T-helper 2 cell (primary cell): ENCODE data around the gene TFPT.

Experiments
- DNase-seq, 5 experiments: peaks; one replicate each; pipeline versions ENCODE4 v3.0.0 to v3.0.0-alpha.2; 2012 to 2022

TFPT gene

DNA sequence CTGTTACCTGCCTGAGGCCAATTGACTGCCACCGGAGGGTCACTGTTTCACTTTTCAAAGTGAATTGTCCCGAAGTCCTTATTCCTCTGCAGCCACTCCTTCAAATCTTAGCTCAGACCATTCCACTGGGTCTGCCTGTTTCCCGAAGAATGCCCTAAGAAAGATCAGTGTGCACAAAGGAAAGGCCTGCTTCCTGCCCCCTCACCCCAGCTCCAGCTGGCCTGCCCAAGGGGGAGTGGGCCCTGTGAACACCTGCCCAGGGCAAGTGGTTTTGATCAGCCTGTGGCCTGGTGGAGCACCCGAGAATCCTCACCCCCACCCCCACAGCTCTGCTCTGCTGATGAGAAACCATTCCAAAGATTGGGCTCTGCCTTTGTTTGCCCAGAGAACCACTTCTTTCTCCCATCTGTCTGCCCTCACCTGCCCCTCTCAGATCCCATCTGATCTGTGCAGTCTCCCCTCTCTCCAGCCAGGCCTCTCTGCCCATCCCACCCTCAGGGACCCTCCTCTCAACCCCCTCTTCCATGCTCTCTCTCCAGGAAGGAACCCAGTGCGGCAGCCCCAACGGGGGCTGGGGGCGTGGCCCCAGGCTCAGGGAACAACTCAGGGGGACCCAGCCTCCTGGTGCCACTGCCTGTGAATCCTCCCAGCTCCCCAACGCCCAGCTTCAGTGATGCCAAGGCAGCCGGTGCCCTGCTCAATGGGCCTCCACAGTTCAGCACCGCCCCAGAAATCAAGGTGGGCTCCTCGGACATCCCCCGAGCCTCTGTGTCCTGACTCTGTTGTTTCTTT is 33.8 kb upstream of the TFPT start:
- DNase-seq, result no peak

DNA sequence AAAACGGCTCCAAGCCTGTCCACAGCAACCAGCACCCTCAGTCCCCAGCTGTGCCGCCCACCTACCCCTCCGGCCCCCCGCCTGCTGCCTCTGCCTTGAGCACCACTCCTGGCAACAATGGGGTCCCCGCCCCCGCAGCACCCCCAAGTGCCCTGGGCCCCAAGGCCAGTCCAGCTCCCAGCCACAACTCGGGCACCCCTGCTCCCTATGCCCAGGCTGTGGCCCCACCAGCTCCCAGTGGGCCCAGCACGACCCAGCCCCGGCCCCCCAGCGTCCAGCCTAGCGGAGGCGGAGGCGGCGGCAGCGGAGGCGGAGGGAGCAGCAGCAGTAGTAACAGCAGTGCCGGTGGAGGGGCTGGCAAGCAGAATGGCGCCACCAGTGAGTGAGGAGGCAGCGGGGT is 32.7 kb upstream of the TFPT start:
- DNase-seq, result no peak

DNA sequence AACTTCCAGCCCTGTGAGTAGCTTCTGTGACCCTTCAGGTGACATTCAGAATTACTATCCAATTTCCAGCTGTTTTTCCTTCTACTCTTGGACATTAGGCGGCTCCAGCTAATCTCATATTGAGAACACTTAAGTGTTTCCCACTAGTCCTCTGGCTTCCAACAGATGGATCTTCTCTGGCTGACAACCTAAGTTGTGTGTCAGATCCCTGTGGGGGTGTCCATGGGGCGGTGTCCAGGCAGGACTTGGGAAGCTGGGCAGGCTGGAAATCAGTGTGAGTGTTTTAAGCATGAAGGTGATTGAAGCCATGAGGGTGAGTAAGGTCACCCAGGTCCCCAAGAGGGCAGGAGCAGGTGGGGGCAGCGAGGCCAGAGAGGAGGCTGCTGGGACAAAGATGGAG is 32.2 kb upstream of the TFPT start:
- no peak for DNase-seq

DNA sequence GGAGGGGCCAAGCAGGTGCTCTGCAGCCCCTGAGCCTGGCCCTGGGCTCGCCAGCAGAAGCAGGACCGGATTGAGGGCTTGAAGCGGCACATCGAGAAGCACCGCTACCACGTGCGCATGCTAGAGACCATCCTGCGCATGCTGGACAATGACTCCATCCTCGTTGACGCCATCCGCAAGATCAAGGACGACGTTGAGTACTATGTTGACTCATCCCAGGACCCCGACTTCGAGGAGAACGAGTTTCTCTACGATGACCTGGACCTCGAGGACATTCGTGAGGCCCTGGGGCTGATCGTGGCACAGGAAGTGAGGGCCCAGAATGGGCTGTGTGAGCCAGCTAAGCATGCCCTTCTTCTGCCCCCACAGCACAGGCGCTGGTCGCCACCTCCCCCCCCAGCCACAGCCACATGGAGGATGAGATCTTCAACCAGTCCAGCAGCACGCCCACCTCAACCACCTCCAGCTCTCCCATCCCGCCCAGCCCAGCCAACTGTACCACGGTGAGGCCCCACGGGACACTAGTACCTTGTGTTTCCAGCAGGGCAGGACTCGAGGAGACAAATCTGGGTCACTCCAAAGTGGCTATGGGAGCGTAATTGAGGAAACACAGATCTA is 30.2 kb upstream of the TFPT start:
- no peak for DNase-seq

DNA sequence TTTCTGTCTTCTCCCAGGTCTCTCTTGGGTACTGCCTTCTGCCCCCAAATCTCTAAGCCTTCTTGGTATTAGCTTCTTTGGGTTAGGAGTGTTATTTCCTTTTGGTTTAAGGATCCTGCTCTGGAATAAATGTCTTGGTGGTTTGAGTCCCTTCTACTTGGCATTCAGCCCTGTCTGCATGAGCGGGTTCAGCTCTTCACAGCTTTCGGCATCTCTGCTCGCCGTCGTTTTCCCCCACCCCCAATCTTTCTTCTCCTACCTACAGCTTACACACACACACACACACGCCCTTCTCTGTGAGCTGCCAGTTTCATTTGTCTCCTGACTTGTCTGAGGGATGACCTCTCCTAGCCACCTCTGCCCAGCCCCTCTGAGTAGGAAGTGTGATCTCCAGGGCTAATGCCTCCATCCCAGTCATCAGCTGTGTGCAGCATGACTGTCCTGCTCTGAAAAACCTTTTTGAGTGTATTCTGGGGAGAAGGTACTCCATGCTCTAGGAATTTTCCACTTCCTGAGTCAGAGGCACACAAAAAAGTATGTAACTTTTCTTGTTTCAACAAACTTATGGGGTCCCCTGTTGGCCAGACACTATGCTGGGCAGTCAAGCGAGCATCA is 26.8 kb upstream of the TFPT start:
- no peak for DNase-seq

DNA sequence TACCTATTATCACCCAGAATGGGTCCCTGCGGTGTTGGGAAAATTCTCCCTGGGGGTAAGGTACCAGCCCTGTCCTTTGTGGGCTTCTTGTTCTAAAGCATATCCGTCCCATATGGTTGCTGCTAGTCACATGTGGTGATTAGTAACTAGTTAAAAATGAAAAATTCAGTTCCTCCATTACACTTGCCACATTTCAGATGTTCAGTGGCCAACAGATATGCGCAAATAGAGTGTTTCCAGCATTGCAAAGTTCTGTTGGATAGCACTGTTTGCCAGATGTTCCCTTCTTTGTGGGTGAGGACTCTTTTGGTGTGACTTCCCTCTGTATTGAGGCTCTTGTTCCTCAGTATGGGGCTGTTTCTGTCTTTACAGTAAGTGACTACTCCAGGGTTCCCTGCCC is 25.9 kb upstream of the TFPT start:
- no peak for DNase-seq

DNA sequence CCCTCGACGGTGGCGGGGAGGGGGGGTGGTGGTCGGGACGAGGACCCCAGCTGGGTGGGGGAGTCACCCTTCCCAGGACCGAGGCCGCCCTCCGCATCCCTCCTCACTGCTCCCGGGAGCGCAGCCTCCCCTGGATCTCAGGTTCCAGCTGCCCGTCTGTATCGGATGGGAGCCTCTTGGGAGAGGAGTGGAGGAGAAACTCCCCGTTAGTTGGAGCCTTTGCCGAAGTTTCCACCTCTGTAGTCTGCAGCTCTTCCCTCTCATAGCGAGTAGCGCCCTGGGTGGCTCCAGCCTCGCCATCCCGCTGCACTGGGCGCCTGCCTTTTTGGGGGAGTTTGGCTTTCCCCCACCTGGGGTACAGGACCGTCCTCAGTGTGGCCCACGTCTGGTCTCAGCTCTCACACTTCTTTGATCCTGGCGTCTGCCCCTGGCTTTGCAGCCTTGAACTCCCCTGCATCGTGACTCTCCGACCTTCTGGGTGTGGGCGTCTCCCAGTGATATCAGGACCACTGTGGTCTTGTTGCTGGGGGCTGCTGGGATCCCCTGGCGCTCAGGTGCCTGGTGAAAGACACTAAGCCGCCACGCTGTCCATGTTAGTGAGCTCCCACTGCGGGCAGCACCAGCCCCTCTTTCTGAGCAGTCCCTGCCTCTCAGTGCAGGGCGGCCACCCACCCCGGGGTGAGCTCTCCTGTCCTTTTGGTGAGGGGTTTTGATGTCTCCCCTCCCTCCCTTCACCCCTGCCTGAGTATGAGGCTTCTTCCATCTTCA is 23.2 kb upstream of the TFPT start:
- peak in 2 of 5 experiments; percentile 28 for DNase-seq

DNA sequence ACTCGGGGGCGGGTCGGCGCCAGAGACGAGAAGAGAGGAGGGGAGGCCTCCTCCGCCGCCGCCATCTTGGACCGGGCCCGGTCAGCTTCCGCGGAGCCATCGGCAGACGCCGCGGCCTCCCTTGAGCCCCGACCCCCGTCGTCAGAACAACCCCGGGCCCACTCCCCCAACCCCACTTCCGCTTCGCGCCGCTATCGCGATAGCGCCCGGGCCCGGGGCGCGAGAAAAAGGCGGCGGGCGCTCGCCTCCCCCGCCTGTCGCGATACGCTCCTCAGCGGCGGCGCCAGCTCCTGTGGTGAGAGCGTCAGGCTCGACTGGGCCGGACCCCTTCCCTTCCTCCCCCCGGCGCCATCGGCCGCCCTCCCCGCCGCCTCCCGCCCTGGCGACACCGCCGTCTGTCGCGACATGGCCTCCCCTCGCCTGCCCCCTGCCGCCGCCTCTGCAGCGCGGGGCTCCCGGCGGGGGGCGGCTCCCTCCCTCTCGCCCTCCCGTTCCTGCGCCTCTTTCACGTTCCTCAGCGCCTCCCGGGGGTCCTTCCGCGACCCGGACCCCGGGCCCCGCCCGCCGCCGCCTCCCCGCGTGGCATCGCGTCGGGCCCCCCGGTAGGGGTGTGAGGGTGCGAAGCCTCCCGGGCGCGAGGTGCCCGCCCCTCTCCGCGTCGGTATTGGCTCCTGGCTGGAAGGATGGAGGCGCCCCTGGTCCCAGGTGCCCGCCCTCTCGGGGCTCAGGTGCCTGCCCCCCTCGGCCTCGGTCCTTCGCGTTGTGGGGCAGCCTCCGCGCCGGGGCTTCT is 22.4 kb upstream of the TFPT start, which contains the start of gene CNOT3:
CNOT3 (plus strand) TSS at position 64 of the 790 bp plus-strand sequence. CDS start 5,217 bp downstream, outside the sequence.
- DNase-seq, result peak in 4 of 5 experiments; percentile 17 to 55 (median 42)

DNA sequence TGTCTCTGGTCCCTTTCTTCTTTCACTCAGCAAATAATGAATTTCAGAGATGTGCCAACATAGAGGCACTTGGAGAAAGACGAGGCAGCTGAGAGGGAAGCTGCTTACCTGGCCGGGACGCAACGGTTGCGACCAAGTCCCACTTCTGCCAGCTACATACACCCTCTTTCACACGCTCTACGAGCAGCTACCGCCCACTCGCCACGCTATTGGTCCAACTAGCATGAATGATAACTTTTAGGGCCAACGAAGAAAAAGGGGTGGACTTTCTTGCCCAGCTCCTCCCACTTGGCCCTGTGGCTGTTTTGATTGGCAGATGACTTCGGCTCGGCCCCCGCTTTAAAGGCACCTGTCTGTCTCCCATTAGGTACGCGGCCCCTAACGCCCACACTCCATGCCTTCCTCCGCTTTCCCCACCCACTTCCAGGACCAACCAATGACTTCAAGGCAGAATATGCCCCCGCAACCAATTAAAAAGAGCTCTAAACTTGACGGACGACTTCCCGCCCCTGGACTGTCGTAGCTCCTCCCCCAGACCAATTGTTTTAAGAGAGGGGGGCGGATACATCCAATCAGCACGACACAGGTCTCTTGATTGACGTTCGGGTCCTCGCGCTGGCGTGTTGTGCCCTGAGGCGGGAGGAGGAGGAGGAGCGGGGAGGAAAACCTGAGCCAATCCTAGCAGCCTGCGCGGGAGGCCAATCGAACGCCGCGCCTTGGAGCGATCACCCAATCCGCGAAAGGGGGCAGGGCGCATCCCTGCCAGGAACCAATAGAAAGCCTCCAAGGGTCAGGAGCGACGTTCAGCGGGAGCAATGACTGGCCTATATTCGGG is 21.6 kb upstream of the TFPT start:
- DNase-seq, result peak; percentile 96 to 100 (median 99)

DNA sequence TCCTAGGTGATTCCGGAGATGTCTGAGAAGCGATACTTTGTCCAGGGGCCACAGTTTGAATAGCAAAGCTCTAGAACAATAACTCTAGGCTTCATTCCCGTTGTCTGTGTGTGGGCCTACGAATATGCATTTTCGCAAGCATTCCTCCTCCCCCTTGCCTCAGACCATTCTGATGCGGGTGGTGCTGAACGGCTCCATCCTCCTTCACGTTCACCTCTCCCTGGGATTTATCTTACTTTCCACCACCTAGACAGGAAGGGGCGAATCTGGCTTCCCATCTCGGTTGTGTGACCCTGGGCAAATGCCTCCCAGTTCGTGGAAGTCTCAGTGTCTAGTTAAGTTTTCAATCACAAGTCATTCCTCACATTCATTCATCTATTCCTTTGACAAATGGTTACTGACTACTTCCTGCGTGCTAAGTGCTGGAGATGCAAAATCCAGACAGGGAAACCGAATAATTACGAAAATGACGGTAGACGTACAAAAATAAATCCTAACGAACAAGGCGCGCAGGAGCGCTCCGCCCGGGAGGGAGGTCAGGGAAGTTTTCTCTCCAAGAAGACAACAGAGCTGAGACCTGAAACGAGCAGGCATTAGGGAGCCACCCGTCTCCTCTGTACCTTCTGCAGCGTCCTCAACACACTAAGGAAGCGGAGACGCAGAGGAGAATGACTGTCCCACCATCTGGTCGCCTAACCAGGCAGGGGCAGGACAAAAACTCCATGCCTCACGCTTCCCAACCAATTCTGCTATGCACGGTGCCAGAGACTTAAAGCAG is 20.8 kb upstream of the TFPT start:
- DNase-seq, result no peak

DNA sequence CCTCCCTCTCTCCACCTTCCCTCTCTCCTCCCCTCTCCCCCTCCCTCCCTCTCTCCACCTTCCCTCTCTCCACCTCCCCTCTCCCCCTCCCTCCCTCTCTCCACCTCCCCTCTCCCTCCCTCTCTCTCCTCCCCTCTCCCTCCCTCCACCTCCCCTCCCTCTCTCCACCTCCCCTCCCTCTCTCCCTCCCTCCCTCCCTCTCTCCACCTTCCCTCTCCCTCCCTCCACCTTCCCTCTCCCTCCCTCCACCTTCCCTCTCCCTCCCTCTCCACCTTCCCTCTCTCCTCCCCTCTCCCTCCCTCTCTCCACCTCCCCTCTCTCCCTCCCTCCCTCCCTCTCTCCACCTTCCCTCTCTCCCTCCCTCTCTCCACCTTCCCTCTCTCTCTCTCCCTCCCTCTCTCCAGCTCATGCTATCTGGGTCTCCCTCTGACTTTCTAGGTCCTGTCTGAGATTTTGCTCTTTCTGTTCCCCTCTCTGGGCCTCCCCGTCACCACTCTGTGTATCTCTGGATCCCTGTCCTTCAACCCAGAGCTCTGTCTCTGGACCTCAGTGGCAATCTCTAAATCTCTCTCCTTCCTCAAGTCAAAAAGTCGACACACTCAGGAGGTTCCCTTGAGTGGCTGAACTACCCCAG is 18.6 kb upstream of the TFPT start:
- no peak for DNase-seq

DNA sequence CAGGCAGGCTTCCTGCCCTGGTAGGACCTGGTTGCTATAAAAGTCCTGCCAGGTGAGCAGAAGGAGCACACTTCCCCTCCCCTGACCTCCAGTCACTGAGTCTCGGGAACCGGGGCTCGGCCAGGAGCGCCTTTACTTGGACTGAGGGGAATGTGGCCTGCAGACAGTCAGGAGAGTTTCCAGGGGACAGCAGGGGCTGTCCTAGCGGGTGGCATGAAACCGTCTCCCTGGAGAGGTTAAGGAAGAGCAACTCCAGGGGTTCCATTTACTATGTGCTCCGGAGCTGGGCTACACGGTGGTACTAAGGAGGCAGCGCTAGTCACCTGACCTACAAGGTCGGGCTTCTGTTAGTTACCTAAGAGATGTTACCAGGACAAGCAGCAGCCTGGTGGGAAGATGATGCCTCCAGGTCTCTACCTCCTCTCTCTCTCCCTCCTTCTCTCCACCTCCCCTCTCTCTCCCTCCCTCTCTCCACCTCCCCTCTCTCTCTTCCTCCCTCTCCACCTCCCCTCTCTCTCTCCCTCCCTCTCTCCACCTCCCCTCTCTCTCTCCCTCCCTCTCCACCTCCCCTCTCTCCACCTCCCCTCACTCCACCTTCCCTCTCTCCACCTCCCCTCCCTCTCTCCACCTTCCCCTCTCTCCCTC is 18.0 kb upstream of the TFPT start:
- DNase-seq, result peak in 1 of 5 experiments; percentile 57

DNA sequence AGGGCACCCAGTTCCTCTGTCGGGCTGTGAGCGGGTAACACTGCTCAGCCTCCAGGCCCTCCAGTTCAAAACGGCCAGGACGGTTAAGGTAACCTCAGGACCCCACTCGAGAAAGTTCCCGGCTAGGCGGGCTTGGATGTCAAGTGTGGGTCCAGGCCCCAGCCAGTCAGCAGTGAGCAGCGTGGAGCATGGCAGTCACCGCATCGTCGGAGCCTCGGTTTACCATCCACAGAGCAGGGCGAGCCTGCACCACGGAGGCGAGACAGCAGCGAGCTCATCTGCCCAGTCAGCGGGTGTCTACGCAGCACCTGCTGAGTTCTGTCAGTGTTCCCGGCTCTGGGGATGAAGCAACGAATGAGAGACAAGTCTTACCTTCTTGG is 14.2 kb upstream of the TFPT start:
- no peak for DNase-seq

DNA sequence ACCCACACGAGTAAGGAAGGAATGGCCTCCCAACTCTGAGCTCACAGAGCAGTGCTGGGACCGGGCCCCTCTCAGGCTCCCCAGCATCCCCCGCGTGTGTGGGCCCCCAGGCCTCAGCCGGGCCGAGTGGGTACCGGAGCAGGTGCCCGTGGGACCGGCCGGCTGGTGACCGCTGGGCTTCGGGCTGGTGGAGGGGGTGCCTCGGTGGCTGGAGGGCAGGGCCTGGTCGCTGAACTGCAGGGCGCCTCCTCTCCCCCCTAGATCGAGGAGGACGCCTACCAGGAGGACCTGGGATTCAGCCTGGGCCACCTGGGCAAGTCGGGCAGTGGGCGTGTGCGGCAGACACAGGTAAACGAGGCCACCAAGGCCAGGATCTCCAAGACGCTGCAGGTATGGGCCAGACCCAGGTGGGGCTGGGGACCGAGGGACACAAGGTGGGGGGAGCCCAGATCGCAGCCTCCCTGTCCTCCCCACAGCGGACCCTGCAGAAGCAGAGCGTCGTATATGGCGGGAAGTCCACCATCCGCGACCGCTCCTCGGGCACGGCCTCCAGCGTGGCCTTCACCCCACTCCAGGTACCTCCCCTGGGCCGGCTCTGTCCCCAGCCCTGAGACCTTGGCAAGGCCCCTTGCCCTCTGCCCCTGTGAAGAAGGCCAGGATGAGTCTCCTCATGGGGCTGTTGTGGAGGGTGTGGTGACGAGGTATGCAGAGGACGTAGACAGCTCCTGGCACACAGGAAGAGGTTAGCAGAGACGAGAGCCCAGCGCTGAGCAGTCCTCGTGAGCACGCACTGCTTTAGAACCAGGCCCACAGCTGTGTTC is 13.5 kb upstream of the TFPT start:
- DNase-seq, result no peak

DNA sequence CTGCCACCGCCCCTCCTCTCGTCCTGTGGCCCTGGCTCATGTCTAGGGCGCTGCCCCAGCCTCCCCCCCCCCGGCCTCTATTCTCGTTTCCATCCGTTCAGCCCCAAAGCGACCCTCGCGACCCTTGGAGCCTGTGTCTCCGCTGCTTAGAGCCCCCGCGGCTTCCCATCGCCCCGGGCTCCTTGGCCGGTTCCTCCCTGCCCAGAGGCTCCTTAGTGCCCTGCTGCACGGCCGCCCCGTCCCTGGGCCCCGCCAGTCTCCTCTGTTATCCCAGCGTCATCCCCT is 12.9 kb upstream of the TFPT start:
- no peak for DNase-seq

DNA sequence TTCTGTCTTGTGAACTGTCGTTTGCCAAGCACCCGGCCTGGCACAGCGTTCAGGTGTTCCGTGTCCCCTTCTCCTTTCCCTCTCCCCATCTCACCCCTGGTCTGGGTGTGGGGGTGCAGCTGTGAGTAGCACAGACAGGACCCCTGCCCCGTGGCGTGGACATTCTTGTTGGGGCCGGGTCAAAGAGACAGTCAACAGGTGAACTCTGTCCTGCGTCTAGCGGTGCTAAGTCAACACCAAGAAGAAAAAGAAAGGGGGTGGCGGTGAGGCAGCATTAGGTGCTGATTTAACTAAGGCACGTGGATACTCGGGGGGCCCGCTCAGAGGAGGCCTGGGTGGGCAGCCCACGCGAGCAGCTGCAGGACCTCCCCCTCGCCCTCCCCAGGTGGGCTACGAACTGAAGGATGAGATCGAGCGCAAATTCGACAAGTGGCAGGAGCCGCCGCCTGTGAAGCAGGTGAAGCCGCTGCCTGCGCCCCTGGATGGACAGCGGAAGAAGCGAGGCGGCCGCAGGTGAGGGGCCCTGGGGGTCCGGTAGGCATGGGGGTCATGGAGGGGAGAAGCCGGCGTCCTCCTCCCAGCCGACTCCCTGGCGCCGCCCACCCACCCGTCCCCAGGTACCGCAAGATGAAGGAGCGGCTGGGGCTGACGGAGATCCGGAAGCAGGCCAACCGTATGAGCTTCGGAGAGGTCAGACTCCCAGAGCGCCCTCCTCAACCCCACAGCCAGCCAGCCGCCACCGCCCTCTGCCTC is 12.4 kb upstream of the TFPT start:
- DNase-seq, result no peak

DNA sequence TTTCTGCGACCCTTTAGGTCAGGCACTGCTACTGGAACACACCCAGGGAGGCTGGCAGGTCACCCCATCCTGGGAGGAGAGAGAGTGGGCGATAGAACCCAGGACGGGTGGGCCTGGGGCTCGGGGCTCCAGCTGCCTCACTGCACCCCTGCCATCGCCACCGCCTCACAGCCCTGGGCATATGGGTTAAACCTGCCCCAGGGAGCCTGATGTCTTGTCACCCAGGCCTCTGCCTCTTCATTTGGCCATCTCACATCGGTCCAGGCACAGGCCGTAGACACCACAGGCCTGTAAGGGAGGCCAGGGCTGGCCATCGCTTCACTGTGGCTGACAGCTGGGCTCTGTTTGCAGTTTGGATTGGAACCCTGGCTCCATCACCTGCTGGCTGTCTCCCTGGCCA is 10.3 kb upstream of the TFPT start:
- no peak for DNase-seq

DNA sequence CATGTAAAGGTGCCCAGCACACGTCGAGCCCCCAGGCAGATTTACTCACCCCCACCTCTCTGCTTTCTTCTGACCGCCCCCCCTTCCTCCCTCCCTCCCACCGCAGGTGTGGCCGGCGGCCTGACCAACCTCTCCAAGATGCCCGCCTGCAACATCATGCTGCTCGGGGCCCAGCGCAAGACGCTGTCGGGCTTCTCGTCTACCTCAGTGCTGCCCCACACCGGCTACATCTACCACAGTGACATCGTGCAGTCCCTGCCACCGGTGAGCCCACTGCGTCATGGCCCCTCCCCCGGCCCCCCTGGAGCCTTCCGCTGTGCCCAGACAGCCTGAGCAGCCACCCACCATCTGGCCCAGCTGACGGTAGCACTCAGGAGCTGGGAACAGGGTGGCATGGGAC is 8.9 kb upstream of the TFPT start:
- DNase-seq, result no peak
